DMS53 (cell line): Measurements from ENCODE around the gene RAB14.
A peak's percentile ranks its signal among the peaks of the same experiment; 100 is the strongest.
"Not testable (repeated sequence)": the region's sequence is repeated elsewhere in the genome, so short reads cannot be mapped to it uniquely, and the experiment has no call there.

Experiments used
- DNase-seq: peaks from one replicate; lab custom pipeline; 2025; lab: John Stamatoyannopoulos, UW

The RAB14 gene

DNA sequence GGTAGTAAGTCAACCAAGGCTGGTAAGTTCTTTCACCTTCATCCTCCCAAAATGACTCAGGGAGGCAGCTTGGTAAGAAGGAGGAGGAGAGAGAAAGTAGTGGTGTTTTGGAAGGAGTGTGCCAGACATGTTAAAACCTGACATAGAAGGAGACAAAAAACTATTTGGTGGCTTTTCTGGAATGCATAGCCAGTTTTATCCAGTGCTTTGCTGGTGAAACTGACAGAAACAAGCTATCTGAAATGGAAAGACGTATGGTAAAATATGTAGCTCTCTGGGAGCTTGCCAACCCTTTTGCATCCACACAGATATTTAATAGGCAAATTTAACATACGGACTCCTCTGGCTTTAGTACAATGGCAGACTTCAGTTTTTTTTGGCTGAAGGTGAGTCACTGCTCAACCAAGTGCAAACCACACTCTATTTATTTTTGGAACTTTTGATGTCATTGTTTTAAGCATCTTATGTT, 45.4 kb downstream of the RAB14 start:
- DNase-seq = no peak

DNA sequence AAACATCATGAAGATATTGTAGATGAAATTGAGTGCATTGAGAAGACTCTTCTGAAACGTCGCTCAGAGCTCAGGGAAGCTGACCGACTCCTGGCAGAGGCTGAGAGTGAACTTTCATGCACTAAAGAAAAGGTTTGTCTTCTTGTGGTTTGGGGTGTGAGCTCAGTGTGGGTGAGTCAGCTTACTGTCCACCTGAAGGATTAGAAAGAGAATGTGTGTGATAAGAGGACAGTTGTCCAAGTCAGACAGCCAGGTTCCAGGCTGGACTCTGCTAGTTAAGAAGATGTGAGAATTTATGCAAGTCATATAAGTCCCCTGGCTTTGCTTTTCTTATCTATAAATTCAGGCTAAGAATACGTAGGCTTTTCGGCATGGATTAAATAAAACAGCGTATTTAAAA, 46.9 kb downstream of the RAB14 start:
- DNase-seq = no peak

DNA sequence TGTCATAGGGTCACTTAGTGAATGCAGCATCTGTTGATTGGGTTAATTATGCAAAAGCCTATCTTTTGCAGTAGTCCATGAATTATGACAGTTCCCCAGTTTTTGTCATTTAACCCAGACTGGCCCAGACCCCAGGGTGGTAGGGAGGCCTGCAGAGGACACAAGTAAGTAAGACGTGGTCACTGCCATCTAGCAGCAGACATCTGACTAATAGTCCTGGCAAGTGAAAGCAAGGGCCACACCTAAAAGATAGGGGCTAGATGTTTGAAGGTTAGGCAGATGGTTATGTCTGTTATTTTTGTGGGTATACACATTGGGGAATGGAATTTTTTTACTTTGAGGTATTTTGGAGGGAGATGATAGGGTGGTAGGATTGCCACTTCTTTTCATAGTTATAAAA, 48.0 kb downstream of the RAB14 start:
- no peak for DNase-seq

DNA sequence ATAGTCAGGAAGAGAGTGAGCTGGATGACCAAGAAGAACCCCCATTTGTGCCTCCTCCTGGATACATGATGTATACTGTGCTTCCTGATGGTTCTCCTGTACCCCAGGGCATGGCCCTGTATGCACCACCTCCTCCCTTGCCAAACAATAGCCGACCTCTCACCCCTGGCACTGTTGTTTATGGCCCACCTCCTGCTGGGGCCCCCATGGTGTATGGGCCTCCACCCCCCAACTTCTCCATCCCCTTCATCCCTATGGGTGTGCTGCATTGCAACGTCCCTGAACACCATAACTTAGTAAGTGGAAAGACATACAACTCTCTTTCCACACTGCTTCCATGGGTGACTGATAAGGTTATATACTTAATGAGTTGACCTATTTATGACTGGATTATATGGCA, 51.5 kb downstream of the RAB14 start:
- DNase-seq = no peak

DNA sequence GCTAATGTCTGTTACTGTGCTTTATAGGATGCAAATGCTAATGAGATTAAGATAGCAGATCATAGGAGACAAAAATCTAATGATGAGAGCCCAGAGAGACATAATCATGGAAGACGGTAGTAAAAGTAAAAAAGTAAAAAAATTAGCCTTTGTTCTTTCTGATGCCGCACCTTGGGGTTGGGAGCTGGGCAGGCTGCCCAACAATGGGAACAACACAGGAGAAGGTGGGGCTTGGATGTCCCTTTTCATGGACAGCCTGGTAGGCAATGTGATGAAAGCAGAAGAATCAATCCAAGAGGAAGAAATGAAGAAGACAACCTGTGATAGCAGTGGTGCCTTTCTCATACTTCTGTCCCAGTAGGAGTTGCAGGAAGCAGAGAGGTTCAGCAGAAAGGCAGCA, 57.2 kb downstream of the RAB14 start:
- no peak for DNase-seq

DNA sequence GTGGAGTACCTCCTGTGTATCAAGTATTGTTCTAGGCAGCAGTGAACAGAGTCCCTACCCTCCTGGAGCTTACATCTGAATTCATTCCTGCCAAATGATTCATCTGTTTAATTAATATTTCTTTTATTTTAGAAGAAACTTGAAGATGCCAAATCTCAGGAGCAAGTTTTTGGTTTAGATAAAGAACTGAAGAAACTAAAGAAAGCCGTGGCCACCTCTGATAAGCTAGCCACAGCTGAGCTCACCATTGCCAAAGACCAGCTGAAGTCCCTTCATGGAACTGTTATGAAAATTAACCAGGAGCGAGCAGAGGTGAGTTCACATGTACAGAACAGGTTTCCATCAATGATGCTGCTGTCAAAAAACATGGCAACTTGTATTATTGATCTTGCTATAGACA, 57.9 kb downstream of the RAB14 start:
- DNase-seq = no peak

DNA sequence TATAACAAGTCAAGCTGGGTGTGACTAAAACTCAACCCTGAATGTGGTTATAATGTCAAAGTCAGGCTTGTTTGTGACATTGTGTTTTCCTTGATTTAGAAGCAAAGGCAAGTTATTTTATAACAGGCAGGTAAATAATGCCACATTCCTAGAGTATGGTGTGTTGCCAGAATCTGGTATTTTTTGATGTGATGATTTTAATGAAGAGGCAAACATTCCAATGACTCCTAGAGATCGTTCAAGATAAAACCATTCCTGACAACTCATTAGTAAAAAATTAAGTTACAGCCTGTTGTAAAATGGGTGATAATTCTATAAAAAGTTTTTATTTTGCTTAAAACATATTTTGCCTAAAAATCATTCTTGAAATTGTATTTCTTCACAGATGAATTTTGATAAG, 60.0 kb downstream of the RAB14 start:
- no peak for DNase-seq

DNA sequence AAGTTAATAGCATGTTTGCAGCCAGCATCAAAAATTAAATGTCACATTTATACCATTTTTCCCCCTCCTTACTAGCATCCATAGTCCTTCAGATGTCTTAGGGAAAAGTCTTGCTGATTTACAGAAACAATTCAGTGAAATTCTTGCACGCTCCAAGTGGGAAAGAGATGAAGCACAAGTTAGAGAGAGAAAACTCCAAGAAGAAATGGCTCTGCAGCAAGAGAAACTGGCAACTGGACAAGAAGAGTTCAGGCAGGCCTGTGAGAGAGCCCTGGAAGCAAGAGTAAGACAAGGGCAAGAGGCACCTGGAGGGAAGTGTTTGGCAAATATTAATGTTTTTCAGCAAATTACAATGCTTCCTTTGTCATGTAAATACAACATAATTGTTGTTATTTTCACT, 60.4 kb downstream of the RAB14 start:
- no peak for DNase-seq

DNA sequence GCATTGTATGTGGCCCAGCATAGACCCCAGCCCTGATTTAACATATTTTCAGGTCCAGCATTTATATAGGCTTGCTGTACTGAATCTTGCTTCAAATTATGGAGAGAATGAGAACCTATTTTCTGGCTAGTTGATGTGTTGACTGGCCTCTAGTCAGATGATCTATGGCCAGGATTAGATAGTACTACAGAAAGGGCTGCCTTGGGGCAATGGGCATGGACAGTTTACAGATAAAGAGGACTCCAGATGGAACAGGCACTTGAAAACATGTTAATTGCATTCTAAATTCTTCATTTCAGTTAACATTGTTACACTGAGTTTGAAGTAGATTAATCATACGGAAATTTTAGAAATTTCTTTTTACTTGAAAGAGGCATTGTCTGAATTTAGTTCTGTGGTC, 61.5 kb downstream of the RAB14 start:
- DNase-seq = no peak

DNA sequence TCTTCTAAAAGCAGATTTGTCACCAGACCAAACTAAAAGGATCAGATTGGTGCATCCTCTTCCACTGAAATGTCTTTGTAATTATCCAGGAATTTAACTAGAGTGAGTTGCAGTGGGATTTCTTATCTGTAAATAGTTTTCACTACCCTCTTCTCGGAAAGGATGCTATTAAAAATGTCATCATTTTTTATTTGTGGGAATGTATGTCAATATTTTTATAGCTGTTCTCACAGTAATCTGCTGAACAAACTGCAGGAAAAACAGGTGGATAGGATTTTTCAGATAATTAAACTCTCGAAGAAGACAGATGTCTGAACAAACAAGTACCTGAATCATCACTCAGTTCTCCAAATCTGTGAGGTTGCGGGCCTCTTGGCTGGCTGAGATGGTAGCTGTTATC, 62.7 kb downstream of the RAB14 start:
- DNase-seq = peak; percentile 29

DNA sequence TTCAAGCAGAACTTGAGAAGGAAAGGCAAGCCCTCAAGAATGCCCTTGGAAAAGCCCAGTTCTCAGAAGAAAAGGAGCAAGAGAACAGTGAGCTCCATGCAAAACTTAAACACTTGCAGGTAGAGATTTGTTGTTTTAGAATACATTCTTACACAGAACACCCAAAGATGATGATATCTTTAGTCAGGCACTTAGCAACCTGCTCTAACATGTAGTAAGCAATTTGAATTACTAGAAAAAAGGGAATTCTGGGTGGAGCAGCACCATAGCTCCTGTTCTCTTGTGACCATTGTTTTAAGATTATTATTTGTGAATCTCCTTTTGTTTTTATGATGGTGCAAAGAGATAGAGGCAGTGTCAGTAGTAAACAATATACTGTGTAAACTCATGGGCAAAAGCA, 63.1 kb downstream of the RAB14 start:
- no peak for DNase-seq

DNA sequence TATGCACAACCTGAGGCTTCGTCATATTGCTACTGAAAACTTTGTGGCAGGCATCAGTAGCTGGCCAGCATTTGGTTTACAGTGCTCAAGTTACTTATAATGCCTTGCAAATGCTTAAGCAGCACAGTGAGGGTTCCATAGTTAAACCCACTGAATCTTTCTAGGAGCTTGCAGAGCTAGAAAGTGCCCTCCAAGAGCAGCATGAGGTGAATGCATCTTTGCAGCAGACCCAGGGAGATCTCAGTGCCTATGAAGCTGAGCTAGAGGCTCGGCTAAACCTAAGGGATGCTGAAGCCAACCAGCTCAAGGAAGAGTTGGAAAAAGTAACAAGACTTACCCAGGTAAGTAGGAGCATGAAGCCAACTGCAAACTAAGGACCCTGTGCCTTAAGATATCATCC, 66.0 kb downstream of the RAB14 start:
- no peak for DNase-seq

DNA sequence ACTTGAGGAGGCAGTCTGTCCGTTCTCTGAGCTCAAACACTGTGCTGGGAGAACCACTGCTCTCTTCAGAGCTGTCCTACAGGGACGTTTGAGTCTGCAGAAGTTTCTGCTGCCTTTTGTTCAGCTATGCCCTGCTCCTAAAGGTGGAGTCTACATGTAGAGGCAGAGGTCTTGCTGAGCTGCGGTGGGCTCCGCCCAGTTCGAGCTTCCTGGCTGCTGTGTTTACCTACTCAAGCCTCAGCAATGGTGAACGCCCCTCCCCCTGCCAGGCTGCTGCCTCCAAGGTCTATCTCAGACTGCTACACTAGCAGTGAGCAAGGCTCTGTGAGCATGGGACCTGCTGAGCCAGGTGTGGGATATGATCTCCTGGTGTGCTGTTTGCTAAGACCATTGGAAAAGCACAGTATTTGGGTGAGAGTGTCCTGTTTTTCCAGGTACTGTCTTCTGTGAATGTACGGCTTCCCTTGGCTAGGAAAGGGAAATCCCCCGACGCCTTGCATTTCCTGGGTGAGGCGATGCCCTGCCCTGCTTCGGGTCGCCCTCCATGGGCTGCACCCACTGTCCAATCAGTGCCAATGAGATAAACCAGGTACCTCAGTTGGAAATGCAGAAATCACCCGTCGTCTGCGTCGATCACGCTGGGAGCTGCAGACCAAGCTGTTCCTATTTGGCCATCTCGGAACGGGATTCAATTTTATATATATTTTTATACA, 68.4 kb downstream of the RAB14 start:
- peak; percentile 69 for DNase-seq

DNA sequence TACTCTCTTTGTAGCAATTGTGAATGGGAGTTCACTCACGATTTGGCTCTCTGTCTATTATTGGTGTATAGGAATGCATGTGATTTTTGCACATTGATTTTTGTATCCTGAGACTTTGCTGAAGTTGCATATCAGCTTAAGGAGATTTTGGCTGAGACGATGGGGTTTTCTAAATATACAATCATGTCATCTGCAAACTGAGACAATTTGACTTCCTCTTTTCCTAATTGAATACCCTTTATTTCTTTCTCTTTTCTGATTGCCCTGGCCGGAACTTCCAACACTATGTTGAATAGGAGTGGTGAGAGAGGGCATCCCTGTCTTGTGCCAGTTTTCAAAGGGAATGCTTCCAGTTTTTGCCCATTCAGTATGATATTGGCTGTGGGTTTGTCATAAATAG, 72.3 kb downstream of the RAB14 start:
- not testable (repeated sequence) for DNase-seq
